GM19328 (cell line): ENCODE data around the gene UQCR11.

ENCODE experiments used
- ATAC-seq: cut with Tn5 transposase; IDR thresholded peaks from one replicate; pipeline ENCODE4 v1.9.1; 2021; ENCODE audit warnings: mild to moderate bottlenecking, moderate library complexity; ENCODE audit not compliant: unreplicated experiment

UQCR11 gene

DNA sequence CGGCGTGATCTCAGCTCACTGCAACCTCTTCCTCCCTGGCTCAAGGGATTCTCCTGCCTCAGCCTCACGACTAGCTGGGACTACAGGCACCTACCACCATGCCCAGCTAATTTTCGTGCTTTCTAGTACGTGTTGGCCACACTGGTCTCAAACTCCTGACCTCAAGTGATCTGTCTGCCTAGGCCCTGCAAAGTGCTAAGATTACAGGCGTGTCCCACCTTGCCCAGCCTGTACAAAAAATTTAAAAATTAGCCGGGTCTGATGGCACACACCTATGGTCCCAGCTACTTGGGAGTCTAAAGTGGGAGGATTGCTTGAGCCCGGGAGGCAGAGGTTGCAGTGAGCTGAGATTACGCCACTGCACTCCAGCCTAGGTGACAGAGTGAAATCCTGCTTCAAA lies 32.5 kb downstream of the UQCR11 start:
- ATAC-seq, result no peak

DNA sequence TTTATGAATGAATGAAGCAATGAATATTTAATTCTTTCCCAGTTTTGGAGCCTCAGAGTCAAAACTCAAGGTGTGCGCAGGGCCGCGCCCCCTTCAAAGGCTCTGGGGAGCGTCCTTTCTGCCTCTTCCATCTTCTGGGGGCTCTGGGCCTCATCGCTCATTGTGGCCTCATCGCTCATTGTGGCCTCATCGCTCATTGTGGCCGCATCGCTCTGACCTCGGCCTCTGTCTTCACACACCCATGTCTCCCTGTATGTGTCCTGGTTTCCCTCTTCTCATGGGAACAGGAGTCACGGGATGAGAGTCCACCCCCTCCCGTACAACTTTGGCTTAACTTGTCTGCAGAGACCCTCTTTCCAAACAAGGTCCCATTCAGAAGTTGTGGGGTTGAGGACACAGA lies 33.9 kb downstream of the UQCR11 start:
- no peak for ATAC-seq

DNA sequence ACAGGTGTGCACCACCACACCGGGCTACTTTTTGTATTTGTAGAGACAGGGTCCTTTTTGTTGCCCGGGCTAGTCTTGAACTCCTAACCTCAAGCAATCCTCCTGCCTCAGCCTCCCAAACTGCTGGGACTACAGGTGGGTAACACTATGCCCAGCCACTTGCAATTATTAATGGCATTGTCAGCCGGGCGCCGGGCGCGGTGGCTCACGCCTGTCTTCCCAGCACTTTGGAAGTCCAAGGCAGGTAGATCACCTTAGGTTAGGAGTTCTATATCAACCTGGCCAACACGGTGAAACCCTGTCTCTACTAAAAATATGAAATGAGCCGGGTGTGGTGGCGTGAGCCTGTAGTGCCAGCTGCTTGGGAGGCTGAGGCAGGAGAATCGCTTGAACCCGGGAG lies 34.4 kb downstream of the UQCR11 start:
- no peak for ATAC-seq

DNA sequence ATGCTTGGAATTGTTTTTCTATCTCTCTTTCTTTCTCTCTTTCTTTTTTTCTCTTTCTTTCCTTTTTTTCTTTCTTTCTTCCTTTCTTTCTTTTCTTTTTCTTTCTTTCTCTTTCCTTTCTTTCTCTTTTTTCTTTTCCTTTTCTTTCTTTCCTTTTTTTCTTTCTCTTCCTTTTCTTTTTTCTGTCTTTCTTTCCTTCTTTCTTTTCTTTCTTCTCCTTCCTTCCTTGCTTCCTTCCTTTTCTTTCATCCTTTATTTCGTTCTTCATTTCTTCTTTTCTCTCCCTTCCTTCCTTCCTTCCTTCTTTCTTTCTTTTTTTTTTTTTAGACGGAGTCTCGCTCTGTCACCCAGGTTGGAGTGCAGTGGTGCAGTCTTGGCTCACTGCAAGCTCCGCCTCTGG lies 35.3 kb downstream of the UQCR11 start:
- ATAC-seq, result no peak

DNA sequence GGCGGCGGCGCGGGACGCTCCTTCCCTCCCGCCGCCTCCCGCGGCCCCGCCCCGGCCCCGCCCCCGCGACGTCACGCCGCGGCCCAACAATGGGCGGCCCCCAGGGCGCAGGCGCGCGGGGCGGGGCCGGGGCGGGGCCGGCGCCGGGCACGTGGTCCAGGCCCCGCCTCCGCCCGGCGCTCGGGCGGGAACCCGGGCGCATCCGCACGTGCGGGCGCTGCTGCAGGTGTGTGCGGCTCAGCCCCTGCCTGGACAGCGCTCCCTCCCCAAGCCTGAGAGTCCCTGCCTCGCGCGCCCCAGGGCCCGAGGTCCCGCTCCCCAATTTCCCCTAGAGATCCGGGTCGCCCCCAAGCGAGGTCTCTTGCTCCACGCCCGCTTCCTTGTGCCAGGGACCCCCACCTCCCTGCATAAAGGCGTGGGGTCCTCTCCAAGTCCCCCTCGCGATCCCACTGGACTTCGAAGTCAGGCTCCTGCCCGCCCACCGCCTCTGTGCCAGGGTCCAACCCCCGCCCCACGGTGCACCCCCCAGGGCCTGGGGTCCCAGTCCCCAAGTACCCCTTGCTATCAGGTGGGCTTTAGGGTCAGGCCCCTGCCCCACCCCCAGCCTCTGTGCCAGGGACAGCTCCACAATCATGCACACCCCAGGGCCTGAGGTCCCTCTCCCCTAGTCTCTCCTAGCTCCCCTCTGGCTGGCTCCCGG lies 36.8 kb downstream of the UQCR11 start, which contains the start of gene MEX3D:
Gene MEX3D, minus strand, starts transcription at position 6 of the 700 bp plus-strand sequence. CDS start 267 bp downstream, outside the sequence.
- peak; percentile 58 for ATAC-seq

DNA sequence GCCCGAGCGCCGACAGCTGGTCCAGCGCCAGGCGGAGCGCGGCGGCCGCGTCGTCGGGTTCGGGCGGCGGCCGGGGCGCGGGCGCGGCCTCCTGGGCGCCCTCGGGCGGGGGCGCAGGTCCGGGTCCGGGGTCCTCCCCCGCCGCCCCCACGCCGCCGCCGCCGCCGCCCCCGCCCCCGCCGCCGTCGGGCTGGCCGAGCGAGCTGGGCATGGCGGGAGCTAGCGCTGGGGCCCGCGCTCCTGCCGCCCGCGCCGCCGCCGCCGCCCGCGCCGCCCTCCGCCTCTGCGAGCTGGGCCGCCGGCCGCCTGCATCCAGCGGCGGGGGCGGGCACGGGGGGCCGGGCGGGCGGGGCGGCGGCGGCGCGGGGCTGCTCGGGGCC lies 37.4 kb downstream of the UQCR11 start:
- peak; percentile 17 for ATAC-seq

DNA sequence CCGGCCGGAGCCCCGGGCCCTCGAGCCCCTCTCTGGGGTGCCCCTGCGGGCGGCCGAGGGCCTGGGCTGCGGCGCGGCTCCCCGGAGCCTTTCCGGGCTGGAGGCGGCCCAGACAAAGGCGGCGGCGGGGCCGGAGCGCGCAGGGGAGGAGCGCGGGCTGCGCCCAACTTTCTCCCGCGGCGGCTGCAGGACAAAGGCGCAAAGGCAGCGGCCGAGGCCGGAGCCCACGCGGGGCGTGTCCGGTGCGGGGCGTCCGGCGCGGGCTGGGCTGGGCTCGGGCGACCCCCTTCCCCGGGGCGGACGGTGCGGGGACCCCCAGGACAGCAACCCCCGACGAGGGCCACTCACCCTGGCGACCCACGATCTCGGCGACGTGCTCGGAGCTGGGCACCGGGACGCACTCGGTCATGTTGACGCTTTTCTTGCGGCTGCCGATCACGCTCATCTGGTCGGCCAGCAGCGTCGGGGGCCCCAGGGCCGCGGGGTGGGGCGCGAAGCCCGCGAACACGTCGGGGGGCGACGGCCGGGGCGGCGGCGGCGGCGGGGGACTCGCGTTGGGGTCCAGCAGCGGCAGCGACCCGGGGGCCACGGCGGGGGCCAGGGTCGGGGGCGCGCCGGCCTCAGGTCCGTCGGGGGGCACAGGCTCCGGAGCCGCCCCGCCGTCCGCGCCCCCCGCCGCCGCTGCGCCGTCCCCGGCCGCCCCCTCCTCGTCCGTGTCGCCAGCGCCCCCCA lies 38.0 kb downstream of the UQCR11 start:
- ATAC-seq, result no peak

DNA sequence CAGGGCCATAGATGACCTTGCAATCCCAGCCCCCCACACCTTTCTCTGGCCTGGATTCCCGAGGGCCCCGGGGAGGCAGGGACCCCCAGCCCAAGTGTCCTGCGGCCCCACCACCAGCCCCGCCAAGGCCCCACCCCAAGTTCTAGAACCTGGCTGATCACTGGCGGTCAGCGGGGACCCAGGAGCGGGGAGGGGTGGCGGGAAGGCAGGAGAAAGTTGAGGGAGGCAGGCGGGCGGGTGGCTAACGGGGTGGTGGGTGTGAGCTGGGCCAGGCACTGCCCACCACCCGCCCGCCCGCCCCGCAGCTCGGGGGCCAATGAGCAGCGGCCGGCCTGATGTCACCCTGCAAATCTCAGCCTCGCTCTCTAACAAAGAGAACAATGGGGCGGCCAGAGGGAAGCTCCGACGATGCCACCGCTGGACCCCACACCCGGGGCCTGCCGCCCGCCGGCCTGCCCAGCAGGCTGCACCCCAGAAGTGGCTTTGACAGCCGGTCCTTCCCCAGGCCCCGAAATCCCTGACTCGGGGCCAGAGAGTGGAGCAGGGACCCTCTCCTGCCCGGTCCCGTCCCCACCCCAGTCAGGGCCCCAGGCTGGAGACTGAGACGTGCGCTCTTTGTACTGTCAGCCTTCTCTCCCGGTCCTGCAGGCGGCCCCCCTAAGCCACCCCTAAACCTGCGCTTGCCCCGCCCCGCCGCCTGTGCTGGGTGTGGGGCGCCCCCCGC lies 38.7 kb downstream of the UQCR11 start:
- ATAC-seq, result no peak

DNA sequence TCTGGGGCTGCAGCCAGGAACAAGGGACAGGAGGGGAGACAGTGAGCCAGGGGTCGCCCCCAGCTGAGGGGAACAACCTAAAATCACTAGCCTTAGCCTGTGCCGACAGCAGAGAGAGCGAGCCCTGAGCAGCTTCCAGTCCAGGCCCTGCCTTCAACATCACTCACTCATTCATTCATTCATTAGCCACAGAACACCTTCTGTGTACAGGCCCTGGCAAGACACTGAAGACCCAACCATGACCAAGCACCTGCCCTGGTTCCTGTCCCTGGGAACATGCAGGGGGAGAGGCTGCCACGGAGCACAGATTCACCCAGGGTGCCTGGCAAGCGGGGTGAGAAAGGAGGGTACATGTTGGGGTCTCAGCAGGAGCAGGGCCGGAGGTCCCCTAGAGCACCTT lies 42.0 kb downstream of the UQCR11 start:
- ATAC-seq, result no peak

DNA sequence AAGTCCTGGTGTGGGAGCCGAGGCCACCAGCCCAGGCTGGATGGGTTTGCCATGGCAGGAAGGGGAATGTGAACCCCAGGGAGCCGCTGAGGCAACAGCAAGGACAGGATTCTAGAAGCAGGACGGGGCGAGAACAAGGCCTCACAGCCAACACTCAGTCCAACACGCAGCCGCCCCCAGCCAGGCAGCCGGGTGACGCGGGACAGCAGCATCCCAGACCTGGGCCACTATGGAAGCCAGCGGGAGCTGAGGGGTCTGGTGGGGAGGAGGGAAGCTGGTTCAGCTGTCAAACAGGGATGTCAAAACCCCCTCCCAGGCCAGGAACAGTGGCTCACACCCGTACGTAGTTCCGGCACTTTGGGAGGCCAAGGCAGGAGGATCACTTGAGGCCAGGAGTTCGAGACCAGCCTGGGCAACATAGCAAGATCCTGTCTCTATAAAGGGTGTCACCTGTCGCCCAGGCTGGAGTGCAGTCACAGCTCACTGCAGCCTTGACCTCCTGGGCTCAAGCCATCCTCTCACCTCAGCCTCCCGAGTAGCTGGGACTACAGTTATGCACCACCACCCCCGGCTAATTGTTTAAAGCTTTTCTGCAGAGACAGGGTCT lies 43.9 kb downstream of the UQCR11 start:
- no peak for ATAC-seq

DNA sequence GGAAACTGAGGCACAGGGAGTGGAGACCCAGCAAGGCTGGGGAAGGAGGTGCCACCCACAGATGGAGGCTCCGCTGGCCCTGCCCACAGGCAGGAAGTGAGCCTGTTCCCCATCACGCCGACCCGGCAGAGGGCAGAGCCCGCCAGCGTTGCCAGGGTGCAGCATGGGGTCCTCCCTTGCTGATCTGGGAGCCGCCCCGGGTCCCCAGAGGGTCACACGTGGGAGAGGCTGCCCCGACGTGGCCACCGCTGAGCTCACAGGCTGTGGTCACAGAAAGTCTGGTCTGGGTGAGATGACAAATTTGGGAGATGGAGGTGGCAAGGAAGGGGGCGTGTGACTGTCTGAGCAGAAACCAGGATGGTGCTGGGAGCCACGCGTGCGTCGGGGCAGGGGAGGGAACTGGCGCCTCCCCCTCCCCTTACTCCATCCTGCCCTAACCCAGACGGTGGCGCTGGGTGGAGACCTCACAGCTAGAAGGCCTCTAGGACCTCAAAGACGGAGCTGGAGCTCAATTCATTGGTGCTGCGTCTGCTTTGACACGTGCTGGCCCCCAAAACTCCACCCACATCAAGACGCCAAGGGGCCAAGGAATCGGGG lies 44.9 kb downstream of the UQCR11 start:
- ATAC-seq, result no peak

DNA sequence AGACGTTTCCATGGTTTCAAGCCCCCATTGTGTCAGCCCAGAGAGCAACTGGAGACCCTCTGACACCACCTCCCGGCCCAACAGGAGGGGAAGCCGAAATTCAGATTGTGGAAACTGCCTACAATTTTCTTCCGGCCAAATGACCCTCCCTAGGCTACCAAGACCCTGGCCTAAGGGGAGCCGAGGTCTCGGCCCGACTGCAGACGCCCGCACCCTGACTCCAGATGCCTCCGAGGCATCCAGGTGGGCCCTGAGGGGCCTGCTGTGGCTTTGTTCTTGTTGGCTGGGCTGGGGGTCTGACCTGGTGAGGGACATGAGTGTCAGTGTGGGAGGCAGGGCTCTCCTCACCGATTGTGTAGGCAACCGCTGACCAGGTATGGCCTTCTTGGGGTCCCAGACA lies 46.7 kb downstream of the UQCR11 start:
- no peak for ATAC-seq

DNA sequence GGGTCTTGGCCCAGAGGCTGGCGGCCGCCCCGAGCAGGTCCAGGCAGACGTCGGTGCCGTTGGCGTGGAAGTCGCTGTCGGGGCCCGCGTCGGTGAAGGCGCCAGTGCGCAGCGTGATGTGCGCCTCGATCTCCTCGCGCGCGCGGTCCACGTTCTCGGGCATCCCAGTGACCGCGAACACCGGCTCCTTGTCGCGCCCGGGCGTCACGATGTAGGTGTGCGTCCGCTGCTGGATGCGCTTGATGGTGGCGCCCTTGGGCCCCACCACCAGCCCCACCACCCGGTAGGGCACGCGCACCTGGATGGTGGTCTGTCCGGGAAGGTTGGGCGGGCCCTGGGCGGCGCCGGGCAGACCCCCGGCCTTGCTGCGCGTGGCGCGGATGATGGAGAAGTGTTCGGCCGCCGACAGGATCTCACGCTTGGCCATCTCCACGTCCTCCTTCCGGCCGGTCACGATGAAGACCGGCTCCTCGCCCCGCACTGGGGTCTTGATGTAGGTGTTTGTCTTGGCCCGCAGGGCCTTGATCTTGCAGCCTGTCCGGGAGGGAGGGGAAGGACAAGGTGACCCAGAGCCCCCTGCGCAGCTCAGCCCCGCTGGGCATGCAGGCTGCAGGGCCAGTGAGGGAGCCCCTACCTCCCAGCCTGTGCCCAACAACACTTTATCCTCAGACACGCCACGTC lies 48.7 kb downstream of the UQCR11 start:
- no peak for ATAC-seq

DNA sequence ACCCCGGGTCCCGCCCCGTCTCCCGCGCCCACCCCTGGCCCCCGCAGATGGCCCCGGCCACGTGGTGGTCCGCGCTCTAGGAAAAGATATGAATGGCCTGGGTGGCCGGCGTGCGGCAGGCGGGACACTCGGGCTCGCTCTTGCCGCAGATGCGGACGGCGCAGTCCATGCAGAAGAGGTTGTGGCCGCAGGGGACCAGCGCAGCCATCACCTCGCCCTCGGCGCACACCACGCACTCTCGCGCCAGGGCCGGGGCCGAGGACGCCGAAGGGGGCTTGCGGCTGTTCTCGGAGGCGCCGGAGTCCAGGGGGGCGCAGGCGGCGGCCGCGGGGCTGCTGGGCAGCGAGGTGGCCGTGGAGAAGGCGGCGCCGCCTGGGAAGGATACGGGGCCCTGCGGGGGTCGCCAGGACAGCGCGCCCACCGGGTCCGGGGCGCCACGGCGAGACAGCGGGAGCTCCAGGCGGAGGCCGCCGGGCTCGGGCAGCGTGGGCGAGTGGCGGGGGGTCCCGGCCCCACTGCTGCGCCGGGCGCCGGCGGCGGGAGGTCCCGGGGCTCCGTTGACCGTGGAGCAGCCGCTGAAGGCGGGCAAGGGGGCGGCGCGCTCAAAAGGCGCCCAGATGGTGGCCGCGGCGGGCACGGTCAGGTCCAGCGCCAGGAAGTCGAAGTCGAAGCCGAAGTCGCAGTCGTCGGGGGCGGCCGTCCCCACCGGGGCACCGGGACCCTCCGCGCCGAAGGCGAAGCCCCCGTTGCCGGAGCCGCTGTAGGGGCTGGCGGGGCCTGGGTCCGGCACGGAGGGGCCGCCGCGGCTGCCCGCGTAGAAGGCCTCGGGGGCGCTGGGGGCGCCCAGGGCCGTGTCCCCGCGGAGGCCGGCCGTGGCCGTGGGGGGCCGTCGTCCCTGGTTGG lies 49.5 kb downstream of the UQCR11 start:
- ATAC-seq, result no peak

DNA sequence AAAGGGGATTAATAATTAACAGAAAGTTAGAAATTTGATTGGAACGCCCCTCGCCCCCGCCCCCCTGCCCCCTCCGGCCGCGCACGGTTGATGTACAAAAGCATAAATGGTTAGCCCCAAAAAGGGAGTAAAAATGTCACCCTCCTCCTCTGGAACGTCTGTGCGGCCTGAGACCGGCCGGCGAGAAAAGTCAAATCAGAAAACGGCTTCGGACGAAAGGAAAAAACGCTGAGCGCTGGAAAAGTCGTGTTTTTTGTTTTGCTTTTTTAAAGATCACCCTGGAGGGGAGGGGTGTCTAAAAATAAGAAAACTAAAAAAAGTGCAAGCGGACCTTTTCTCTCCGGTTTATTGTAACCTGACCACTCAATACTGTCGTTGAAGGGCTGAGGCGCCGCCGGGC lies 50.3 kb downstream of the UQCR11 start:
- no peak for ATAC-seq

DNA sequence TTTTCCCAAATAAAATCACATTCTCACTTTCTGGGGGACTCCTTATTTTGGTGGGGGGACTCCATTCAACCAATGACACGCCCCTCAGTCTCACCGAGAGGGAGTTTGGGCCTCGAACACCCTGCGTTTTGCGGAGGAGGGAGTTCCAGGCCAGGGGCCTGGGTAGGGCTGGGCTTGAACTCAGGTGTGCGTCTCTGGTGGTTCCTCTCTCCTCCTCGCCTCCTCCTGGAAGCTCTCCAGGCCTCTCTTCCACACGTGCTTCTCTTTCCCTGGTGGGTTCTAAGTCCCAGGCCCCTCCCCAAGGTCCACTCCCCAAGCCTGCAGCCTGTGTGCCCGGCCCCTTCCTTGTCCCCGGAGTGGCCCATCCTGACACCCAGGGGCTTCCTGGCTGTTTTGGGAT lies 51.8 kb downstream of the UQCR11 start:
- no peak for ATAC-seq

DNA sequence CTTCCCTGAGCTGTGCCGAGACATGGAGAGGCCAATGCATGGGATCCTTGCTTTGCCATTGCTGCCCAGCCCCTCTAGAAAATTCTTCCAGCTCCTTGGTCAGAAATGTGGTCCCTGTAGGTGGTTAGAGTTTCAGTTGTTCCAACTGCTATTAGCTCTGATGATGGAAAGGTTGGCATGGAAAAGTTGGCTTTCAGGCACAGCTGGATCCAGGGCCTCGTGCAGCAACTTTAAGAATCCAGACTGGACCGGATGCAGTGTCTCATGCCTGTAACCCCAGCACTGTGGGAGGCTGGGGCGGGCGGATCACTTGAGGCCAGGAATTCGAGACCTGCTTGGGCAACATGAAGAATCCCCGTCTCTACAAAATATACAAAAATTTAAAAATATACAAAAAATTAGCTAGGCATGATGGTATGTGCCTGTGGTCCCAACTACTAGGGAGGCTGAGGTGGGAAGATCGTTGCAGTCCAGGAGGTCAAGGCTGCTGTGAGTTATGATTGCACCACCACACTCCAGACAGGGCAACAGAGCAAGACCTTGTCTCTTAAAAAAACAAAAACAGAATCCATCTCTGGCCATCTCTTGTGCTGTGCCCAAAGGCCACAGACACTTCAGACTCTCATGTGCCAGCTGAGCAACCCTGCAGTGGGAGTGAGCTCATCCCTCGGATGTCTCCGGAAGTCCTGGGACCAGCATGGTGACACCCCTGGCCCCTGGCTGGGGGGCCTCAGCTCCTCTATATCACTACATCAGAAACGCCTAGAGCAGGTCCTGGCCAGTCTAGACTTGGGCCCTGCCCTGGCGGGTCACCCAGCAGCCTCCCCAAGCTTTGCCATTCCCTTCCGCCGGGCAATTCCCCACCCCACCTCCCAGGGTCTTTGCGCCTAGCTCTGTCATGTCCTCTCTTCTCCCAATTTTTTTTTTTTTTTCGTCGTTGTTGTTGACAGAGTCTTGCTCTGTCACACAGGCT lies 53.9 kb downstream of the UQCR11 start:
- no peak for ATAC-seq

DNA sequence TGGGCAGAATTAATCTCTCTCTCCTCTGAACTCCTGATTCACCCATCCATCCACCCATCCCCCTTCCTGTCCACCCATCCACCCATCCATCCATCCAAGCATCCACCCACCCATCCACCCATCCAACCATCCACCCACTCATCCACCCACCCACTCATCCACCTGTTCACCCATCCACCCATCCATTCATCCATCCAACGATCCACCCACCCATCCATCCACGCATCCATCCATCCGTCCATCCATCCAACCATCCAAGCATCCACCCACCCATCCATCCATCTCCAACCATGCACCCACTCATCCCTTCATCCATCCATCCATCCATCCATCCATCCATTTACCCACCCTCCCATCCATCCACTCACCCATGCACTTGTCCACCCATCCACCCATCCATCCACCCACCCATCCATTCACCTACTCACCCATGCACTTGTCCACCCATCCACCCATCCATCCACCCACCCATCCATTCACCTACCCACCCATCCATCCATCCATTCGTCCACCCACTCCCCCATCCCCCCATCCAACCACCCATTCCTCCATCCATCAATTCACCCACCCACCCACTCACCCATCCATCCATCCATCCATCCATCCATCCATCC lies 55.8 kb downstream of the UQCR11 start:
- ATAC-seq, result no peak
